Cardiac fibroblast (primary cell): ENCODE results near the gene TGM6.

Experiments
- DNase-seq, 2 donors: peaks; one replicate each; pipeline versions ENCODE4 v3.0.0 to v3.0.0-alpha.2; 2010; ENCODE audit warnings: low read depth in 2 of 2
- H3K4me3 ChIP-seq, 2 donors: replicated peaks in 1 of 2; 1 replicate in 1 of 2; 2 replicates in 1 of 2; pipeline ENCODE4 v1.5.1; 2011; ENCODE audit warnings: low read depth in 2 of 2, low read length in 2 of 2, mild to moderate bottlenecking in 2 of 2, moderate library complexity in 1 of 2
- TF ChIP-seq, protein P1 (sequence below): IDR thresholded peaks from one replicate; pipeline ENCODE4 v1.5.1; 2011; ENCODE audit warnings: low read depth, mild to moderate bottlenecking, low read length, inconsistent platforms

The TGM6 gene

GRCh38 chr20:2361035-2361593 lies 19.6 kb upstream of the TGM6 start:
- no peak overlapping the region for H3K4me3 ChIP-seq
- TF ChIP-seq, protein P1, sequence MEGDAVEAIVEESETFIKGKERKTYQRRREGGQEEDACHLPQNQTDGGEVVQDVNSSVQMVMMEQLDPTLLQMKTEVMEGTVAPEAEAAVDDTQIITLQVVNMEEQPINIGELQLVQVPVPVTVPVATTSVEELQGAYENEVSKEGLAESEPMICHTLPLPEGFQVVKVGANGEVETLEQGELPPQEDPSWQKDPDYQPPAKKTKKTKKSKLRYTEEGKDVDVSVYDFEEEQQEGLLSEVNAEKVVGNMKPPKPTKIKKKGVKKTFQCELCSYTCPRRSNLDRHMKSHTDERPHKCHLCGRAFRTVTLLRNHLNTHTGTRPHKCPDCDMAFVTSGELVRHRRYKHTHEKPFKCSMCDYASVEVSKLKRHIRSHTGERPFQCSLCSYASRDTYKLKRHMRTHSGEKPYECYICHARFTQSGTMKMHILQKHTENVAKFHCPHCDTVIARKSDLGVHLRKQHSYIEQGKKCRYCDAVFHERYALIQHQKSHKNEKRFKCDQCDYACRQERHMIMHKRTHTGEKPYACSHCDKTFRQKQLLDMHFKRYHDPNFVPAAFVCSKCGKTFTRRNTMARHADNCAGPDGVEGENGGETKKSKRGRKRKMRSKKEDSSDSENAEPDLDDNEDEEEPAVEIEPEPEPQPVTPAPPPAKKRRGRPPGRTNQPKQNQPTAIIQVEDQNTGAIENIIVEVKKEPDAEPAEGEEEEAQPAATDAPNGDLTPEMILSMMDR: no peak
- DNase-seq: no peak

- TF ChIP-seq, protein P1: no peak
- no peak overlapping the region for H3K4me3 ChIP-seq
- DNase-seq: no peak
Measured at GRCh38 chr20:2363187-2363586, 17.5 kb upstream of the TGM6 start.

DNA sequence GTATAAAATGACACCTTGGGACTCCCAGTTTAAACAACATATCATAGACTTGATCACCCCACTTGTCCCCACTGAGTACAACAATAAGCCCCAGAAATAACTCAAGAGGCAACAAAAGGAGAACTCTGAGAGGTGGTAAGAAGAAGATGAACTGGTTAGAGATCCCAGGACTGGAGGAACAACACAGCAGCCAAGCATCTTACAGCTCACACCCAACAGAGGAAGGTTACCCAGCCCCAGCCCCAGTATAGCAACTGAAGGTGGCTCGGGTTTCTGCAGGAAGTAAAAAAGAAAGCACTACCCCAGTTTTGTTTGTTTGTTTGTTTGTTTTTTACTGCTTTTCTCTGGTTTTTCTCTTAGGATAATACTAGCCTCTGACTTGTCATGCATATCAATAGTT lies 17.1 kb upstream of the TGM6 start:
- H3K4me3 ChIP-seq: no peak overlapping the region
- DNase-seq: no peak
- TF ChIP-seq, protein P1: no peak

- no peak overlapping the region for H3K4me3 ChIP-seq
- peak; percentile 65 to 67 for DNase-seq
- TF ChIP-seq, protein P1: no peak
Measured at GRCh38 chr20:2364044-2364443, 16.7 kb upstream of the TGM6 start.

GRCh38 chr20:2365091-2365490 lies 15.6 kb upstream of the TGM6 start:
- DNase-seq: no peak

DNA sequence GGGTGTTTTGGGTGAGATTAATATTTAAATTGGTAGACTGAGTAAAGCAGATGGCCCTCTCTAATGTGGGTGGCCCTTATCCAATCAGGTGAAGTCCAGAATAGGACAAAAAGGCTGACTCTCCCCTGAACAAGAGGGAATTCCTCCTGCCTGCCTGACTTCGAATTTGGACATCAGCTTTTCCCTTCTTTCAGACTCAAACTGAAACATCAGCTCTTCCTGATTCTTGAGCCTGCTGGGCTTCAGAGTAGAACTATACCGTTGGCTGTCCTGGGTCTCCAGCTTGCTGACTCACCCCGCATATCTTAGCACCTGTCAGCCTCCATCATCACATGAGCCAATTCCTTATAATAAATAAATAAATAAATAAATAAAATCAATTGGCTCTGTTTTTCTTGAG lies 15.0 kb upstream of the TGM6 start:
- TF ChIP-seq, protein P1: no peak
- no peak for DNase-seq
- no peak overlapping the region for H3K4me3 ChIP-seq

More at GRCh38 chr20:2365091-2365490, 15.6 kb upstream of the TGM6 start:
- H3K4me3 ChIP-seq: no peak overlapping the region
- TF ChIP-seq, protein P1: no peak

DNA sequence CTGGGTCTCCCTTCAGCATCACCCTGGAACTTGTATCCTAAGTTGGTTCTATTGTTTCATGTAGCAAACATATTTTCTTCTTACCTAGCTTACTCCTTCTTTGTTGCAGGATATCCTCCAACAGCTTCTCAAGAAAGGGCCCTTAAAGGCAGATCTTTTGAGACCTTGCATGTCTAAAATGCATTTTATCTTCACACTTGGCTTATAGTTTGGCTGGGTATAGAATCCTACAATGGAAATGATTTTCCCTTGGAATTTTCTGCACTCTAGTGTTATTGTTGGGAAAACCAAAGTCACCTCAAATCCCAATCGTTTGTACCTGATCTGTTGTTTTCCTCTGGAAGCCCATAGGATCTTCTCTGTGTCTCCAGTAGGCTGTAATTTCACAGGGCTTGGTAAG lies 12.1 kb upstream of the TGM6 start:
- no peak for DNase-seq
- no peak overlapping the region for H3K4me3 ChIP-seq
- TF ChIP-seq, protein P1: no peak
